ENCODE data around the gene CST5.
"Not testable (repeated sequence)": the region's sequence is repeated elsewhere in the genome, so short reads cannot be mapped to it uniquely, and the experiment has no call there.

Gene CST5

GRCh38 chr20:23868321-23868720 is 11.2 kb downstream of the CST5 start:
- DNase-seq (ENCODE audit: insufficient read length, low spot score), result no peak
- no peak for FAIRE-seq
- TF ChIP-seq CTCF (IDR thresholded peaks at IDR 0.05; ENCODE audit: insufficient read depth, missing control alignments), result no peak

DNA sequence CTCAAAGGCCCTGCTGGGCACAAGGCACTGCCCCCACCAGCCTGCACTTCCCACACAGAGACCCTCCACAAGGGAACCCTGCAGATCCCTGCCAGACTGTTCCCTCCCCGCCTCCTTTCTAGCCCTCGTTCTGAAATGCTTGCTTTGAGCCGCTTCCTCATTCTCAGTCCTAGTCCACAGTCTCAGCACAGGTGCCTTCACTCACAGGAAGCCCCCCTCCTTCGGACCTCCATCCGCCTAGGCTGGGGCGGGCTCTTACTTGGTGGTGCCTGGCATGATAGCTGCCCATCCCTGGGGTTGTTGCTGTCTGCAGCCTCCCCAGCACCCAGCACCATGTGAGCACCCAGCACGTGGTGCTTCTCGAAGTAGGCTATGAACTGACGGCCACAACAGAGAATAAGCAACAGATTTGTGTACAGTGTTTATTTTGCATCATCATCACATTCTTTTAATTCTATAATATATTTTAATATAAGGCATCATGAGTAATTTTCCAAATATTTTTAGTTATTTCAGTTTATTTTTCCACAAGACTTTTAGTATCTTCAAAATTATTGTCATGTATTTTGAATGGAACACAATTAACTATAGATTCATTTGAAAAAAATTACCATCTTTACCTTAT is 12.3 kb downstream of the CST5 start:
- TF ChIP-seq CTCF (IDR thresholded peaks at IDR 0.05; ENCODE audit: insufficient read depth, missing control alignments), result no peak
- FAIRE-seq (no peak), DNase-seq (ENCODE audit: insufficient read length, low spot score) (no peak)

DNA sequence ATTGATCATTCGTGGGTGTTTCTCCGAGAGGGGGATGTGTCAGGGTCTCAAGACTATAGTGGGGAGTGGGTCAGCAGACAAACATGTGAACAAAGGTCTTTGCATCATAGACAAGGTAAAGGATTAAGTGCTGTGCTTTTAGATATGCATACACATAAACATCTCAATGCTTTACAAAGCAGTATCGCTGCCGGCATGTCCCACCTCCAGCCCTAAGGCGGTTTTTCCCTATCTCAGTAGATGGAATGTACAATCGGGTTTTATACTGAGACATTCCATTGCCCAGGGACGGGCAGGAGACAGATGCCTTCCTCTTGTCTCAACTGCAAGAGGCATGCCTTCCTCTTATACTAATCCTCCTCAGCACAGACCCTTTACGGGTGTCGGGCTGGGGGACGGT is 18.8 kb downstream of the CST5 start:
- not testable (repeated sequence) for FAIRE-seq; DNase-seq (ENCODE audit: insufficient read length, low spot score)

DNA sequence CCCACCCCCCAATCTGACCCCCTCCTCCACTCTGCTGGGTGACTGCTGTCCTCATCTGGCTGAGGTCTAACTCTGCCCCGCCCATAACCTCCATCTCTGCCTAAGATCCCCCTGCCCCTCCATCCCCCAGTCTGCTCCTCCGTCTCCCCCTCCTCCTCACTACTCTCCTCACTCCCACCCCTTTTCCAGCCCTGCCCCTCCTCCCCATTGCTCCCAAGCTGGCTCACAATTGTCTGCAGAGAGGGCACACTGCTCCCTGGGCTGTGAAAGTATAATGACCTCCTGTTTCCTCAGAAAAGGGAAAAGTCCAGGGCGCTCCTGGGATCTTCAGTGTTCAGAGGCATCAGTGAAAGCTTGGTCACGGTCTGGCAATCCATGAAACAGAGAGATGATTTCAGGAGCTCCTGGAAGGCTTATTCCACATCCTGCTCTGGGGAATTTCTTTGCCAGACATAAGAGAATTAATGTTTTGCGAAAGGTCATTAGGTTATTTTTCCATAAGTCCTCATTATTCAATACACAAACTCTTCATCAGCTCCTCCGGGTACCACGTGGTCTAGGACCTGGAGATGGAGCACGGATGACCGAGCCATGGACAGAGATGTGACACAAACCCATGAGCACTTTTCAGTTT is 21.5 kb downstream of the CST5 start:
- TF ChIP-seq CTCF (IDR thresholded peaks at IDR 0.05; ENCODE audit: insufficient read depth, missing control alignments), result no peak
- FAIRE-seq (no peak), DNase-seq (ENCODE audit: insufficient read length, low spot score) (no peak)

- DNase-seq (ENCODE audit: insufficient read length, low spot score) (no peak), FAIRE-seq (no peak)
- no peak for TF ChIP-seq CTCF (IDR thresholded peaks at IDR 0.05; ENCODE audit: insufficient read depth, missing control alignments)
Observed at GRCh38 chr20:23856736-23857135, 22.8 kb downstream of the CST5 start.

DNA sequence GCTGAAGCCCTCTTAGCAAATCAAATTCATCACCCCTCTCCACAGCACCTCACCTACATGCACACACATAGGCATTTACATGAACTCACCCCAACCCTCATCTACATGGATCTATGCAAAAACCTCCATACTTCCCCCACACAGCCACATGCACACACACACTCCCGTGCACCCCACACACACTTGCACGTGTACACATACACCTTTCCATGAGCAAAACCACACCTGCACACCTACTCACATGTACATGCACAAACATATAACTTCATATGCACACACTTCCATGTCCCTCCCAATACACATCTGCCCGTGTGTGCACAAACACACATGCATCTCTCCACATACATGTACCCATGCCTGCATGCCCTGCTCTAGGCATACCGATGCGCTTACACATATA is 23.3 kb downstream of the CST5 start:
- no peak for FAIRE-seq
- DNase-seq (ENCODE audit: insufficient read length, low spot score), result no peak

DNA sequence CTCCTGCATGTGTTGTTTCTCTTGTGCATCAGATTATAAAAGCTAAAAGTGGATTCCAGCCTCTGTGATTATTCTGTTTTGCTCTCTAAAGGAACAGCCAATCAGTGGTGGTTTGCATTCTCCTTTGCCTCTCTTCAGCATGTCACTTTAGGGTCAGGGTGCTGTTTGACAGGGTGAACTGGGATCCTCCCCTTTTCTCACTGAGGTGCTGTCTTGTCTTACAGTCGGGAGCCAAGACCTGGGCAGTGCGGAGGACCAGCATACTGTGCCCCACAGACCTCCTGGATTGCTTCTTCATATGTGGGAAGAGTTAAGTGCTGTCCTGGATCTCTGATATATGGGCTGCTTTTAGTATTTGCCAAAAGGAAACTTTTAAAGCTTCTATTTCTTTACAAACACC is 37.9 kb downstream of the CST5 start:
- DNase-seq (ENCODE audit: insufficient read length, low spot score), result no peak
- no peak for TF ChIP-seq CTCF (IDR thresholded peaks at IDR 0.05; ENCODE audit: insufficient read depth, missing control alignments)
- FAIRE-seq, result no peak

More for the DNA sequence above, 23.3 kb downstream of the CST5 start:
- no peak for TF ChIP-seq CTCF (IDR thresholded peaks at IDR 0.05; ENCODE audit: insufficient read depth, missing control alignments)

Measured in D721Med (cell line).